HS-27A (cell line): Measurements from ENCODE around the gene TANGO6.
"Not testable (repeated sequence)": the region's sequence is repeated elsewhere in the genome, so short reads cannot be mapped to it uniquely, and the experiment has no call there.

Experiments used
- DNase-seq: peaks from one replicate; pipeline ENCODE4 v3.0.0-alpha.2; 2012; ENCODE audit warnings: low read depth, missing footprints

Gene TANGO6

GRCh38 chr16:69119536-69119935 lies 276.2 kb downstream of the TANGO6 start:
- no peak for DNase-seq

- no peak for DNase-seq
Observed at GRCh38 chr16:69120096-69120664, 276.8 kb downstream of the TANGO6 start.

- peak; percentile 52 for DNase-seq
Observed at GRCh38 chr16:69123910-69124309, 280.6 kb downstream of the TANGO6 start.

GRCh38 chr16:69124406-69124805 lies 281.1 kb downstream of the TANGO6 start:
- not testable (repeated sequence) for DNase-seq

- DNase-seq = not testable (repeated sequence)
Observed at GRCh38 chr16:69124961-69125360, 281.6 kb downstream of the TANGO6 start.

GRCh38 chr16:69126221-69126620 lies 282.9 kb downstream of the TANGO6 start:
- DNase-seq = no peak

GRCh38 chr16:69126801-69127200 lies 283.5 kb downstream of the TANGO6 start:
- DNase-seq = not testable (repeated sequence)

GRCh38 chr16:69127966-69128510 lies 284.7 kb downstream of the TANGO6 start:
- no peak for DNase-seq

GRCh38 chr16:69130461-69130860 lies 287.1 kb downstream of the TANGO6 start:
- no peak for DNase-seq

GRCh38 chr16:69131167-69131838 lies 288.0 kb downstream of the TANGO6 start:
- DNase-seq = no peak

GRCh38 chr16:69131839-69132423 lies 288.6 kb downstream of the TANGO6 start:
- DNase-seq = peak; percentile 53

GRCh38 chr16:69132424-69133252 lies 289.3 kb downstream of the TANGO6 start, which contains the start of the genes CHTF8 and UTP4:
TSS of gene CHTF8 (minus strand) at chr16:69132588. CDS start at chr16:69121458, 11,130 bp downstream.
TSS of gene UTP4 (plus strand) at chr16:69132649. CDS start at chr16:69133460, 811 bp downstream.
- peak; percentile 41 for DNase-seq

- DNase-seq = no peak
Observed at GRCh38 chr16:69133373-69133954, 290.1 kb downstream of the TANGO6 start.
